Activated CD8-positive, alpha-beta memory T cell treated with anti-CD3 and anti-CD28 coated beads, Interleukin-2, amount 50 U/mL, for 1 hour (primary cell): ENCODE data around the gene UBE2I.
"Not testable (repeated sequence)": the region's sequence is repeated elsewhere in the genome, so short reads cannot be mapped to it uniquely, and the experiment has no call there.

Experiments used
- DNase-seq: peaks from one replicate; pipeline ENCODE4 v3.0.0-alpha.2; 2020; ENCODE audit errors: extremely low read depth

Gene UBE2I

DNA sequence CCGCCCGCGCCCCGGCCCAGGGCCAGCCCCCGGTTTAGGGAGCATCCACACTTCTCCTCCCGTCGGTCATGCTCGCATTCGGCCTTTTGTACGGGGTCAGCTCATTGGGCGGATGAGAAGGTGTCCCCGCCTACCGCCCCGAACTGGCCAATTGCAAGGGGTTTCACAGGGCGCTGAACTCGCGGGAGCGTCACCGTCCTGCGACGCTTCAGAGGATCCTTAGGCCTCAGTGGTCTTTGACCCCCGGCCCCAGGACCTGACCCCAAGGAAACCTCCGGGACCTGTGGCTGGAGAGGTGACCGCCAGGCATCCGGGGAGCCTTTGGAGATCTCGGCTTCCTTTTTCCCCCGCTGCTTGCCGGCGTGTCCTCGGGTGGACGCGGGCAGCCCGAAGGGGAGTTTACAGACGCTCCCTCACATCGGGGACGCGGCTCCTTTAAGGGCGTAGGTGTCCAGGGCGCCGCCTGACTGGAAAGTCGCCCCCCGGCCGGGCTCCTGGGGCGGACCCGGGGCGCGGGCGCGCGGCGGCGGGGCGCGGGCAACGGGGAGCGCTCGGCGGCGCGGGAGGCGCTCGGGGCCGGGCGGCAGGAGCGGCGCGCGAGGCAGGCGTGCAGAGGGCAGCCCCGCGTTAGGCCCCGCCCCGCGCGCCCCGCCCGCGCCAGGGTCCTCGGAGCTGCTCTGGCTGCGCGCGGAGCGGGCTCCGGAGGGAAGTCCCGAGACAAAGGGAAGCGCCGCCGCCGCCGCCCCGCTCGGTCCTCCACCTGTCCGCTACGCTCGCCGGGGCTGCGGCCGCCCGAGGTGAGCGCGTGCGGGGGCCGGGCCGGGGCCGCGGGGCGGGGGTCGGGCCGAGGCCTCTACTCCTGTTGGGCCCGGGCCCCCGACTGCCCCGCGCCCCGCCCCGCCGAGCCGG is at the start of gene UBE2I:
UBE2I (plus strand) TSS at position 660 of the 909 bp plus-strand sequence. CDS start 4,395 bp downstream, outside the sequence.
- peak; percentile 93 for DNase-seq

GRCh38 chr16:1259760-1260068 is 49.7 kb upstream of the UBE2I start:
- no peak for DNase-seq

DNA sequence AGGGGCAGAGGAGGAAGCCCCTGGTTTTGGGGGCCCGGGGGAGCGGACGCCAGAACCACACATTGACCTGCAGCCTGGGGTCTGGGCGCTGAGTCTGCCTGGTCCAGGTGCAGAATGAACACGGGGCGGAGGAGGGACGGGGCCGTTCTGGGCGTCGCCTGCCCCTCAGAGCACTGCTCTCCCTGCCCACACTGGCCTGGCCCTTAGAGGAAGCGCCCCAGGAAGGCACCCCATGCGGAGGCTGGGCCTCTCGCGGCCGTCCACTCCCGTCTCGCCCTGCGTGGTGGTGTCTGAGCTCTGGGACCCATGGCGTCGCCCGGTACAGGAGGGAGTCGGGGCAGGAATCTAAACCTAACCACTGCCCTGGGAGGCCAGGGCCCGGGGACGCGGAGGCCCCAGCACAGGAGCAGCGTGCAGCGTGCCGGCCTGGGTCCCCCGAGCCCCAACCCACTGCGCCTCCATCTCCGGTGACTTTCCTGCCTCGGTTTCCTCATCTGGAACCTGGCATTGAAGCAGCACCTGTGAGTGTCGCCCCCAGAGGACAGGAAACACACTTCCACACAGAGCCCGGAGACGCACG is 49.2 kb upstream of the UBE2I start:
- no peak for DNase-seq

GRCh38 chr16:1261131-1261892 is 48.1 kb upstream of the UBE2I start:
- no peak for DNase-seq

- DNase-seq, result no peak
These were observed 47.1 kb upstream of the UBE2I start for GRCh38 chr16:1262210-1262845.

- no peak for DNase-seq
These were observed 46.6 kb upstream of the UBE2I start for GRCh38 chr16:1262846-1263221.

DNA sequence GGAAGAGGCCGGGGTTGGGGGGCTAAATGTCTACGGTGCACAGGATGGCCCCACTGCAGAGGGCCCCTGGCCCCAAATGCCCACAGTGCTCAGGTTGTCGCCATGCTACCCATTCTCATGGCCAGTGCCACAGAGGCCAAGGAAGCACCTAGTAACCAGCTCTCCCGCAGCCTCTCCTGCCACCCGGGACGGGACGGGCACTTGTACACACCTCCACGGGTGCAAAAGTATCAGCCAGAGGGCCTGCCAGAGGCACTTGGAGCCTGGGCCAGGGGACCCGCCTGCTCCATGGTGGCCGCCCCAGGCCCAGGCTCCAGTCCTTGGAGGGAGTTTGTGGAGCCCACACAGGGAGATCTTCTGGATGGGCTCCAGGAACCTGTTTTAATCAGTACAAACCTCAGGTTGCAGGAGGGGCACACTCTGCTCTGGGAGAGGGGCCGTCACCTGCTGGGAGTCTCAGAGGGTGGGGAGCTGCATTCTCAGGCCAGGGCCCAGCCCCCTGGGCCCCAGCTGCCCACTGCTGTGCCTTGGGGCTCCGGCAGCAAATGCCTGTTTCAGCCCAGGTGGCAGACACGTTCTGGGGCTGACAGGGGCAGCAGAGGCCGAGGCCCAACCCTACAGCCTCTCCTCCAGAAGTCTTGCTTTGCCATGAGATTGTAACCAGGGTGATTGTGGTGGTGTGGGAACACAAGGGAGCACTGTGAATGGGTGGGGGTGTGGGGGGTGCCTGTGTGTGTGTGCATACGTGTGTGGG is 45.7 kb upstream of the UBE2I start:
- no peak for DNase-seq

GRCh38 chr16:1264345-1265089 is 44.9 kb upstream of the UBE2I start:
- no peak for DNase-seq

- no peak for DNase-seq
These were observed 44.3 kb upstream of the UBE2I start for GRCh38 chr16:1265090-1265630.

DNA sequence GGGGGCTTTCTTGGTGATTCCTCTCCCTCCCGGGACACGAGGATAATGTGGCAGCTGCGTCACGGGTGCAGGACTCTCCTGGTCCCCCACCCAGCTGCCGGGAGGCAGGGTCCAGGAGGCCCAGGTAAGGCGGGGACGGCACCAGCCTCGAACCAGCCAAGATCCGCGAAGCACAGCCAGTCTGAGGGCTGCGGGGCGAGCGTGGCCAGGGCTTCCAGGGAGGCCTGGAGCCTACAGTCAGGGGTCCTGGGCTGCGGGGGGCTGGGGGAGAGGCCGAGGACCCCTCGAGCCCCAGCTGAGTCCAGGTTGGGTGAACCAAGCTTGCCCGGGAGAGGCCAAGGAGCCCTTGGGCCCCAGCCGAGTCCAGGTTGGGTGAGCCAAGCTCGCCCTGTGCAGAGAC is 43.6 kb upstream of the UBE2I start:
- DNase-seq, result no peak

- not testable (repeated sequence) for DNase-seq
These were observed 40.0 kb upstream of the UBE2I start for GRCh38 chr16:1269418-1269817.

DNA sequence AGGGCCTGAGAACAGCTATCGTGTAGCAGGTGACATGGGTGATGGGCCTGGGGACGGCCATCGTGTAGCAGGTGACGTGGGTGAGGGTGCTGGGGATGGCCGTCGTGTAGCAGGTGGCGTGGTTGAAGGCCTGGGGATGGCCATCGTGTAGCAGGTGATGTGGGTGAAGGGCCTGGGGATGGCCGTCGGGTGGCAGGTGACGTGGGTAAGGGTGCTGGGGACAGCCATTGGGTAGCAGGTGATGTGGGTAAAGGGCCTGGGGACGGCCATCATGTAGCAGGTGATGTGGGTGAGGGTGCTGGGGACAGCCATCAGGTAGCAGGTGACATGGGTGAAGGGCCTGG is 38.1 kb upstream of the UBE2I start:
- DNase-seq, result no peak

DNA sequence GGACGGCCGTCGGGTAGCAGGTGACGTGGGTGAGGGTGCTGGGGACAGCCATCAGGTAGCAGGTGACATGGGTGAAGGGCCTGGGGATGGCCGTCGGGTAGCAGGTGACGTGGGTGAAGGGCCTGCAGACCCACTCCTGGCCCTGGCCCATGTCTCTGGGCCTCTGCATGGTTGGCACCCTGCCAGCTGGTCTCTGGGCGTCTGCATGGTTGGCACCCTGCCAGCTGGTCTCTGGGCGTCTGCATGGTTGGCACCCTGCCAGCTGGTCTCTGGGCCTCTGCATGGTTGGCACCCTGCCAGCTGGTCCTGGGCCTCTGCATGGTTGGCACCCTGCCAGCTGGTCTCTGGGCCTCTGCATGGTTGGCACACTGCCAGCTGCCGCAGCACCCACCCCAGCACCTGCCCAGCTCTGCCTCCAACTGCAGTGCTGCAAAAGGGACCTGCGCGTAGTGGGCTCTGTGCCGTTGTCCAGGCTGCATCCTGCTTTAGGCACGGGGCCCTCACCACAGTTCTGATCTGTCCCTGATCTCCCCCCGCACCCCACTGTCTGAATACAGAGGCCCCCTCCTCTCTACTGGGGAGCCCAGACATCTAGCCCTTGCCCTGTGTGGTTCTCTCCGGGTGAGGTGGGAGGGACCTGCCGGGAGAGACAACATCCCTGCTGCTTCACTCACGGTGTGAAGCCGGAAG is 37.6 kb upstream of the UBE2I start:
- DNase-seq, result not testable (repeated sequence)

DNA sequence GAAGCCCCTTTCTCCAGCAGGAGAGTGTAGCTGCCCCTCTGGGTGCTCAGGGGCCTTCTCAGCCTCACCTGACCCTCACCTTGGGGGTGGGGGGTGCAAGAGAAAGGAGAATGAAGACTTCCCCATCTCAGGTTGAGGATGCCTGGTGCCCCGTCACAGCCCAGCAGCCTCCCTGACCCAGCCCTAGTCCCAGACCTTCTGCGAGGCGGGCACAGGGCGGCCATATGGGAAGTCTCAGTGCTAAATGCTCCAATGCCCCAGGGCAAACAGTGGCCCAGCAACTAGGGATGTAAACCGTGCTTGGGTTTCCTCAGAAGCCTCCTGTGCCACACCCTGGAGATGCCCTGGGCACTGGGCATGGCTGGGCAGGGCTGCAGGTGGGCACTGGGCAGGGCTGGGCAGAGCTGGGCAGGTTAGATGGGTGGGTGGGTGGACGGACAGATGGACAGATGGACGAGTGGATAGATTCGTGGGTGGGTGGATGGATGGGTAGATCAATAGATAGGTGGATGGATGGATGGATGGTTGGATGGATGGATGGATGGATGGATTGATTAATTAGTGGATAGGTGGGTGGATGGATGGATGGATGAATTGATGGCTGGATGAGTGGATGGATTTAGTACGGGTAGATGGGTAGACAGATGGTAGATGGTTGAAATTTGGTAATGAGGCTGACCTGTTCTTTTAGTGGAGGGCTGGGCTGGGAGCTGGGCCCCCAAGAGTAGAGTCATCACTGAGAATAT is 36.8 kb upstream of the UBE2I start:
- DNase-seq, result no peak

- no peak for DNase-seq
These were observed 35.6 kb upstream of the UBE2I start for GRCh38 chr16:1273816-1274215.

DNA sequence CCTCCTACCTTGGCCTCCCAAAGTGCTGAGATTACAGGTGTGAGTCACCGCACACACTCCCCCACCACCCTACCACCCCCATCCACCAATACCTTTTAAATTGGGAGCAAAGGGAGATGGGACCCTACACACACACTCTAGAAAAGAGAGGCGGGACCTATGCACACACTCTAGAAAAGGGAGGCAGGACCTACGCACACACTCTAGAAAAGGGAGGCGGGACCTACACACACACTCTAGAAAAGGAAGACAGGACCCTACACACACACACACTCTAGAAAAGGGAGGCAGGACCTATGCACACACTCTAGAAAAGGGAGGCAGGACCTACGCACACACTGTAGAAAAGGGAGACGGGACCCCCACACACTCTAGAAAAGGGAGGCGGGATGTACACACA is 34.7 kb upstream of the UBE2I start:
- DNase-seq, result no peak

GRCh38 chr16:1275791-1276579 is 33.5 kb upstream of the UBE2I start:
- DNase-seq, result no peak

- DNase-seq, result no peak
These were observed 32.9 kb upstream of the UBE2I start for GRCh38 chr16:1276580-1276878.

- no peak for DNase-seq
These were observed 32.3 kb upstream of the UBE2I start for GRCh38 chr16:1277151-1277598.
